ENCODE data around the gene ATN1. TPM values are rescaled to one million over a fixed set of nuclear protein-coding genes. Genes with fewer than 3 reads are reported as not detected.
A peak's percentile ranks its signal among the peaks of the same experiment; 100 is the strongest.

The ATN1 gene
- total RNA-seq, 2 experiments from 2014 or later, result 0.98 to 6.7 TPM

DNA sequence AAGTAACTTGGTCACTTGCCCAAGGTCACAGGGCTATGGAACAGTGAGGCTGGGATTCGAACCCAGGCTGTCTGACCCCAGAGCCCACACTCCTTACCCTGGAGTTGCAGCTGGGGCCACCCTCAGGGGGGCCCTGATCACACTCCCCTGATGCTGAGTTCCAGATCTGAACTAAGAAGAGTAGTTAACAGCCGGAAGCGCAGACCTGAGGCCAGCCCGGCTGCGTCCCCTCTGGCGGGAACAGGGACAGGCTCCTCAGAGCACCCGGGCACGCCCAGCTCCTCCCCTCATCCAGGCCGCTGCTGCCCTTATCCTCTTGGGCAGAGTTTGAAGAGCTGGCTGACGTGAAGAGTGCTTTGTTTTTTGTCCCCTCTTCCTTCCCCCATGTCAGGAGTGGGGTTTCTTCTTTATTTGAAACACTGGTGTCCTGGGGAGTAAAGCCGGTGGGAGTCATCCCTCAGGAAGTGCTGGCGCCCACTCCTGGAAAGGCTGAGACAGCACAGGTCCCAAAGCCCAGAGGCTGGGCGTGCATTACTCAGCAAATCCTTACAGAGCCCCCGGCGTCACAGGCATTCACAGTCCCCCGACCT lies 34.0 kb downstream of the ATN1 start:
- 0 out of 2 replicates have a peak overlapping the region, but pooled peaks have one; percentile 5 for H2AFZ ChIP-seq (ENCODE audit: low read length)

DNA sequence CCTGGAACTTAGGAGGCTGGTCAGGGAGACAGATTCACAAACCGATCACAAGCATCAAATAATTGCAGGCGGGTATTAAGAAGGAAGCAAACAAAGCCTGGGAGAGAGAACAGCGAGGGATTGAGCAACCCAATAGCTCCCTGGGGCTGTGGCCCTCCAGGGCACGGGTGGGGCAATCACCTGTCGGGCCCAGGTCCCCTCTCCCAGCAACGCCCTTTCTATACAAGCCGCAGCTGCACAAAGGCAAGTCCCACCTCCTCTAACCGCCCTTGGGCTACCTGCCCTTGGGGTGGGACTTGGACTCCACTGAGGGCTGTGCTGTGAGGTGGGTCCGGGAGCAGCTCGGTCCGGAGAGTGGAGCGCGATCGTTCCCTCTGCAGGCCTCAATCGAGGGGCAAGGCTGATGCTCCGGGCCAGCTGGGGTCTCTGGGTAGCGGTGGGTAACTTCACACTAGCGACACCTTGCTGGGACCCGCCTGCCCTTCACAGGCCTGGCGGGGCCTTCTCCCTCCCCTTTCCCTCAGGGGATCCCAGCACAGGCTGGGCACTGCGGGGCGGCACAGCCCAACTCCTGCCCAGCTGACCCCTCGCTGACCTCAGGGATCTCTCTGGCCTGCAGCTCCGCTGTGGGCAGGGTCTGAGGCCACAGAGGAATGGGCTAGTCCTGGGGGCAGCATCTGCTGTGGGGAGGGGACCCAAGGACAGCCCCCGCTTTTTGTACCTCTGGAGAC lies 34.7 kb downstream of the ATN1 start:
- DNase-seq (ENCODE audit: low spot score), result no peak
- Histone ChIP-seq H2AFZ (ENCODE audit: low read length) (0 out of 2 replicates have a peak overlapping the region, but pooled peaks have one; percentile 5), H3K4me3 (ENCODE audit: low read depth, low read length, poor library complexity, severe bottlenecking) (no peak overlapping the region), H4K20me1 (ENCODE audit: insufficient read depth, low read length) (no peaks in the 10 kb centered on the region), H3K27ac (ENCODE audit: low read depth, low read length, poor library complexity, severe bottlenecking) (no peak overlapping the region), H3K4me2 (ENCODE audit: low read length) (peak overlapping the region; percentile 75), H3K9me2 (ENCODE audit: insufficient read depth, low read length) (no peaks in the 10 kb centered on the region), H3K9me3 (ENCODE audit: low read length) (no peaks in the 10 kb centered on the region), H3K79me2 (ENCODE audit: insufficient read depth, low read depth, low read length) (peaks cover under 1% of the 10 kb centered on the region; the same call in 1 of the 2 replicates), H3K36me3 (ENCODE audit: insufficient read depth, low read length) (peaks cover 38% of the 10 kb centered on the region), H3K4me1 (ENCODE audit: insufficient read depth, low read length, poor library complexity, severe bottlenecking) (peaks cover 78% of the 10 kb centered on the region)
- TF ChIP-seq, protein P1, sequence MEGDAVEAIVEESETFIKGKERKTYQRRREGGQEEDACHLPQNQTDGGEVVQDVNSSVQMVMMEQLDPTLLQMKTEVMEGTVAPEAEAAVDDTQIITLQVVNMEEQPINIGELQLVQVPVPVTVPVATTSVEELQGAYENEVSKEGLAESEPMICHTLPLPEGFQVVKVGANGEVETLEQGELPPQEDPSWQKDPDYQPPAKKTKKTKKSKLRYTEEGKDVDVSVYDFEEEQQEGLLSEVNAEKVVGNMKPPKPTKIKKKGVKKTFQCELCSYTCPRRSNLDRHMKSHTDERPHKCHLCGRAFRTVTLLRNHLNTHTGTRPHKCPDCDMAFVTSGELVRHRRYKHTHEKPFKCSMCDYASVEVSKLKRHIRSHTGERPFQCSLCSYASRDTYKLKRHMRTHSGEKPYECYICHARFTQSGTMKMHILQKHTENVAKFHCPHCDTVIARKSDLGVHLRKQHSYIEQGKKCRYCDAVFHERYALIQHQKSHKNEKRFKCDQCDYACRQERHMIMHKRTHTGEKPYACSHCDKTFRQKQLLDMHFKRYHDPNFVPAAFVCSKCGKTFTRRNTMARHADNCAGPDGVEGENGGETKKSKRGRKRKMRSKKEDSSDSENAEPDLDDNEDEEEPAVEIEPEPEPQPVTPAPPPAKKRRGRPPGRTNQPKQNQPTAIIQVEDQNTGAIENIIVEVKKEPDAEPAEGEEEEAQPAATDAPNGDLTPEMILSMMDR (conservative IDR thresholded peaks at IDR 0.05; ENCODE audit: low read length), result peak; percentile 29
- TF ChIP-seq EZH2phosphoT487 (IDR thresholded peaks at IDR 0.05; ENCODE audit: borderline replicate concordance, low read depth, low read length), result no peak
- POLR2A ChIA-PET, result interaction anchor here (0.8 to 9.3 kb wide), 5 partner anchors 11 to 678 kb away, joined by 3 to 155 read pairs (median 3); partner anchors contain the start of genes C12orf57, PTPN6, RNU7-1 and USP5
- intact Hi-C loops (cut with micrococcal nuclease; ENCODE audit: unreplicated experiment), result loop anchor here (5.0 kb wide), 1 partner anchor 90 kb away; the partner anchor contains the start of gene SPSB2
- no TSS peak for BruUV-seq (replicated peaks)
- CTCF ChIA-PET (ENCODE audit: unreplicated experiment), result interaction anchor here (10.6 kb wide), 1 partner anchor 17 kb away, joined by 110 read pairs; the partner anchor contains the start of genes C12orf57 and RNU7-1

More for the DNA sequence above, 34.0 kb downstream of the ATN1 start:
- H3K27ac ChIP-seq (ENCODE audit: low read depth, low read length, poor library complexity, severe bottlenecking), result peak overlapping the region; percentile 39
- H3K79me2 ChIP-seq (ENCODE audit: insufficient read depth, low read depth, low read length), result no peaks in the 10 kb centered on the region
- CTCF ChIA-PET (ENCODE audit: unreplicated experiment), result interaction anchor here (0.6 to 10.6 kb wide), 2 partner anchors 13 to 16 kb away, joined by 3 to 110 read pairs; partner anchors contain the start of genes C12orf57 and RNU7-1
- H3K4me2 ChIP-seq (ENCODE audit: low read length), result peak overlapping the region; percentile 75
- H3K4me3 ChIP-seq (ENCODE audit: low read depth, low read length, poor library complexity, severe bottlenecking), result peak overlapping the region; percentile 3
- POLR2A ChIA-PET, result interaction anchor here (0.8 to 9.3 kb wide), 5 partner anchors 11 to 678 kb away, joined by 3 to 155 read pairs (median 3); partner anchors contain the start of genes C12orf57, PTPN6, RNU7-1 and USP5
- no TSS peak for BruUV-seq (replicated peaks)
- H3K9me2 ChIP-seq (ENCODE audit: insufficient read depth, low read length), result no peaks in the 10 kb centered on the region
- H3K4me1 ChIP-seq (ENCODE audit: insufficient read depth, low read length, poor library complexity, severe bottlenecking), result peaks cover 81% of the 10 kb centered on the region
- intact Hi-C loops (cut with micrococcal nuclease; ENCODE audit: unreplicated experiment), result loop anchor here (5.0 kb wide), 1 partner anchor 89 kb away; the partner anchor contains the start of gene SPSB2
- H3K9me3 ChIP-seq (ENCODE audit: low read length), result no peaks in the 10 kb centered on the region
- TF ChIP-seq EZH2phosphoT487 (IDR thresholded peaks at IDR 0.05; ENCODE audit: borderline replicate concordance, low read depth, low read length), result no peak
- TF ChIP-seq, protein P1 (conservative IDR thresholded peaks at IDR 0.05; ENCODE audit: low read length), result peak; percentile 71
- H3K36me3 ChIP-seq (ENCODE audit: insufficient read depth, low read length), result peaks cover 32% of the 10 kb centered on the region
- peak; percentile 67 for DNase-seq (ENCODE audit: low spot score)
- no peaks in the 10 kb centered on the region for H4K20me1 ChIP-seq (ENCODE audit: insufficient read depth, low read length)

Measured in OCI-LY7 (cell line).